H1 (cell line): ENCODE data around the gene GALNTL6. TPM values are rescaled to one million over a fixed set of nuclear protein-coding genes. Genes with fewer than 3 reads are reported as not detected.

Experiments used
- CTCF ChIA-PET: fragments of 300-600 bp; sonication (Branson Sonifier 250); formaldehyde crosslinking; loops from one replicate; lab custom pipeline; 2021; ENCODE audit not compliant: partially characterized antibody; lab: Charles Lee
- POLR2A ChIA-PET: fragments of 300-600 bp; sonication (Branson Sonifier 250); formaldehyde crosslinking; loops from one replicate; lab custom pipeline; 2021; ENCODE audit warnings: inconsistent platforms; ENCODE audit not compliant: partially characterized antibody; lab: Charles Lee
- DNase-seq, 2 experiments: peaks; one replicate each; pipeline versions ENCODE4 v3.0.0 to v3.0.0-alpha.2; 2010 to 2022; ENCODE audit warnings: low spot score in 2 of 2, low read depth in 1 of 2, mixed read lengths in 1 of 2
- FAIRE-seq: peaks from 2 replicates; lab custom pipeline; 2011; peaks lifted over from hg19 to GRCh38; lab: Jason Lieb, UNC
- H2AFZ ChIP-seq: 2 replicates; pipeline ENCODE4 v1.8.1; 2012; ENCODE audit warnings: low read length, inconsistent platforms
- H2AK5ac ChIP-seq: 2 replicates; pipeline ENCODE4 v1.6.1; 2013; ENCODE audit warnings: low read depth, low read length
- H2BK120ac ChIP-seq: replicated peaks from 2 replicates; pipeline ENCODE3; 2013; ENCODE audit warnings: low read depth, low read length, inconsistent platforms
- H2BK12ac ChIP-seq: 2 replicates; pipeline ENCODE4 v1.6.1; 2013; ENCODE audit warnings: low read depth, low read length
- H2BK15ac ChIP-seq: 2 replicates; pipeline ENCODE4 v1.6.1; 2013; ENCODE audit warnings: low read length
- H2BK20ac ChIP-seq: 2 replicates; pipeline ENCODE4 v1.6.1; 2013; ENCODE audit warnings: low read length
- H2BK5ac ChIP-seq: 2 replicates; pipeline ENCODE4 v1.6.1; 2013; ENCODE audit warnings: low read depth, low read length
- H3K14ac ChIP-seq: 2 replicates; pipeline ENCODE4 v1.6.1; 2013; ENCODE audit warnings: inconsistent platforms; ENCODE audit not compliant: insufficient read length
- H3K18ac ChIP-seq: 2 replicates; pipeline ENCODE4 v1.6.1; 2013; ENCODE audit warnings: low read length; ENCODE audit errors: extremely low read depth
- H3K23ac ChIP-seq: 2 replicates; pipeline ENCODE4 v1.6.1; 2013; ENCODE audit warnings: inconsistent platforms; ENCODE audit not compliant: insufficient read length
- H3K23me2 ChIP-seq: 2 replicates; pipeline ENCODE4 v1.6.1; 2013; ENCODE audit warnings: low read depth, low read length
- H3K27ac ChIP-seq: 2 replicates; pipeline ENCODE4 v1.6.1; 2011; ENCODE audit warnings: low read depth, low read length, inconsistent platforms
- H3K27me3 ChIP-seq, 4 experiments: replicated peaks in 1 of 4; 1 replicate in 1 of 4; 2 replicates in 3 of 4; pipeline versions ENCODE4 v1.6.1 to v1.8.1; 2011 to 2013; ENCODE audit warnings: low read length in 3 of 4, mild to moderate bottlenecking in 3 of 4, inconsistent platforms in 2 of 4, mixed read lengths in 2 of 4, moderate library complexity in 1 of 4; ENCODE audit not compliant: control insufficient read depth in 3 of 4, insufficient read depth in 3 of 4; ENCODE audit errors: extremely low read depth in 1 of 4
- H3K36me3 ChIP-seq, 4 experiments: 2 replicates each; pipeline versions ENCODE4 v1.6.1 to v1.8.1; 2011 to 2013; ENCODE audit warnings: mild to moderate bottlenecking in 4 of 4, low read length in 3 of 4, moderate library complexity in 2 of 4, control low read depth in 1 of 4, inconsistent platforms in 1 of 4; ENCODE audit not compliant: insufficient read depth in 4 of 4, control insufficient read depth in 2 of 4
- H3K4ac ChIP-seq: replicated peaks from 2 replicates; pipeline ENCODE3; 2013; ENCODE audit warnings: low read length, low read depth, mixed read lengths, inconsistent platforms; ENCODE audit not compliant: insufficient read length
- H3K4me1 ChIP-seq, 4 experiments: replicated peaks in 1 of 4; 1 replicate in 1 of 4; 2 replicates in 3 of 4; pipeline versions ENCODE4 v1.6.1 to v1.8.1; 2011 to 2013; ENCODE audit warnings: low read length in 3 of 4, inconsistent platforms in 2 of 4, mixed read lengths in 1 of 4; ENCODE audit not compliant: insufficient read depth in 4 of 4, control insufficient read depth in 3 of 4
- H3K4me2 ChIP-seq, 2 experiments: 2 replicates each; pipeline versions ENCODE4 v1.6.1 to v1.8.1; 2011 to 2013; ENCODE audit warnings: low read depth in 2 of 2, low read length in 2 of 2, control low read depth in 1 of 2, inconsistent platforms in 1 of 2, mild to moderate bottlenecking in 1 of 2; ENCODE audit not compliant: insufficient read depth in 1 of 2
- H3K4me3 ChIP-seq, 4 experiments: fragments of 200-600, 300-600 bp in 1 of 4; sonication (generic), shearing (Covaris generic), sonication (Bioruptor Twin) in 1 of 4; 2 replicates each; pipeline versions ENCODE4 v1.5.1 to v1.8.1; 2011 to 2016; ENCODE audit warnings: low read length in 4 of 4, low read depth in 3 of 4, control low read depth in 2 of 4, inconsistent platforms in 2 of 4, mild to moderate bottlenecking in 2 of 4, mixed read lengths in 1 of 4, moderate library complexity in 1 of 4; ENCODE audit not compliant: insufficient read depth in 2 of 4; ENCODE audit errors: extremely low read depth in 1 of 4
- H3K56ac ChIP-seq: replicated peaks from 2 replicates; pipeline ENCODE3; 2013; ENCODE audit warnings: low read depth, mild to moderate bottlenecking, mixed read lengths, low read length, inconsistent platforms; ENCODE audit not compliant: insufficient read length
- H3K79me1 ChIP-seq: 2 replicates; pipeline ENCODE4 v1.6.1; 2013; ENCODE audit warnings: low read depth, low read length, control low read depth
- H3K79me2 ChIP-seq, 2 experiments: 2 replicates each; pipeline versions ENCODE4 v1.6.1 to v1.8.1; 2012 to 2013; ENCODE audit warnings: low read length in 2 of 2, mild to moderate bottlenecking in 2 of 2, inconsistent platforms in 1 of 2; ENCODE audit not compliant: insufficient read depth in 2 of 2, control insufficient read depth in 1 of 2
- H3K9ac ChIP-seq, 4 experiments: replicated peaks in 1 of 4; 1 replicate in 1 of 4; 2 replicates in 3 of 4; pipeline versions ENCODE4 v1.6.1 to v1.8.1; 2011 to 2013; ENCODE audit warnings: low read depth in 3 of 4, low read length in 3 of 4, control low read depth in 2 of 4, mild to moderate bottlenecking in 2 of 4, moderate library complexity in 2 of 4, inconsistent platforms in 1 of 4; ENCODE audit errors: extremely low read depth in 1 of 4
- H3K9me3 ChIP-seq, 2 experiments: 2 replicates each; pipeline versions ENCODE4 v1.6.1 to v1.8.1; 2012 to 2013; ENCODE audit warnings: mild to moderate bottlenecking in 2 of 2, moderate library complexity in 2 of 2, control low read depth in 1 of 2, inconsistent platforms in 1 of 2, low read depth in 1 of 2, low read length in 1 of 2, mixed read lengths in 1 of 2; ENCODE audit not compliant: insufficient read depth in 2 of 2
- H4K20me1 ChIP-seq, 2 experiments: replicated peaks in 1 of 2; 2 replicates each; pipeline versions ENCODE3 to v1.8.1; 2011 to 2013; ENCODE audit warnings: inconsistent platforms in 2 of 2, low read length in 2 of 2, mild to moderate bottlenecking in 1 of 2; ENCODE audit not compliant: insufficient read depth in 2 of 2, control insufficient read depth in 1 of 2
- H4K5ac ChIP-seq: 2 replicates; pipeline ENCODE4 v1.6.1; 2013; ENCODE audit warnings: low read length, low read depth, mixed read lengths, inconsistent platforms; ENCODE audit not compliant: insufficient read length
- H4K8ac ChIP-seq: 2 replicates; pipeline ENCODE4 v1.8.0; 2013; ENCODE audit warnings: mild to moderate bottlenecking, moderate library complexity, low read length, inconsistent platforms; ENCODE audit not compliant: insufficient read depth; ENCODE audit errors: extremely low read depth
- H4K91ac ChIP-seq: replicated peaks from 2 replicates; pipeline ENCODE3; 2013; ENCODE audit warnings: low read length, mixed read lengths, inconsistent platforms; ENCODE audit not compliant: insufficient read length
- ASH2L ChIP-seq: fragments of 200-600, 300-600 bp; sonication (generic); IDR thresholded peaks from one replicate; pipeline ENCODE4 v1.7.1; 2017; ENCODE audit warnings: low read length
- CEBPB ChIP-seq: IDR thresholded peaks from 2 replicates; pipeline ENCODE4 v1.6.1; 2012; ENCODE audit warnings: low read depth, low read length
- CHD2 ChIP-seq: IDR thresholded peaks from 2 replicates; pipeline ENCODE4 v1.6.1; 2012; ENCODE audit warnings: low read length, improper control_type of control experiment
- E2F6 ChIP-seq: IDR thresholded peaks from 2 replicates; pipeline ENCODE4 v1.6.1; 2012; ENCODE audit warnings: inconsistent platforms
- GABPA ChIP-seq: IDR thresholded peaks from 2 replicates; pipeline ENCODE4 v1.6.1; 2011; ENCODE audit warnings: mild to moderate bottlenecking, low read length, moderate library complexity, borderline replicate concordance; ENCODE audit not compliant: insufficient read depth
- MAFK ChIP-seq: IDR thresholded peaks from 2 replicates; pipeline ENCODE4 v1.6.1; 2012; ENCODE audit warnings: low read depth, mild to moderate bottlenecking, improper control_type of control experiment, low read length
- MAX ChIP-seq: IDR thresholded peaks from 2 replicates; pipeline ENCODE4 v1.6.1; 2012; ENCODE audit warnings: inconsistent platforms
- RFX5 ChIP-seq: IDR thresholded peaks from 2 replicates; pipeline ENCODE4 v1.6.1; 2011; ENCODE audit warnings: low read depth, low read length, improper control_type of control experiment, borderline replicate concordance
- SIN3A ChIP-seq, 2 experiments: IDR thresholded peaks in 1 of 2; conservative IDR thresholded peaks in 1 of 2; 2 replicates each; pipeline ENCODE4 v1.6.1; 2011 to 2012; ENCODE audit warnings: low read length in 2 of 2, improper control_type of control experiment in 1 of 2, low read depth in 1 of 2, mild to moderate bottlenecking in 1 of 2
- SUZ12 ChIP-seq: fragments of 200-600 bp; sonication (generic); IDR thresholded peaks from 2 replicates; pipeline ENCODE4 v1.6.1; 2012; ENCODE audit warnings: mild to moderate bottlenecking, inconsistent platforms, low read length, moderate library complexity, mixed read lengths
- TAF1 ChIP-seq: IDR thresholded peaks from 2 replicates; pipeline ENCODE4 v1.6.1; 2011; ENCODE audit warnings: mild to moderate bottlenecking, low read depth, low read length
- TCF12 ChIP-seq: IDR thresholded peaks from 2 replicates; pipeline ENCODE4 v1.6.1; 2011; ENCODE audit warnings: low read depth, mild to moderate bottlenecking, low read length
- WGBS, 2 experiments: shearing (Covaris generic) in 1 of 2; methylation state at CpG; one replicate each; pipeline versions ENCODE4 v1.1.6 to v1.1.7; 2013 to 2015; ENCODE audit warnings: low lambda C conversion rate in 2 of 2, mixed read lengths in 2 of 2, inconsistent platforms in 1 of 2, low coverage in 1 of 2, missing lambda C conversion rate in 1 of 2; ENCODE audit not compliant: insufficient replicate concordance in 2 of 2, insufficient coverage in 1 of 2, insufficient read length in 1 of 2; ENCODE audit errors: extremely low coverage in 1 of 2, missing lambda C conversion rate in 1 of 2; 5-methylcytosine and 5-hydroxymethylcytosine counted together
- polyA plus RNA-seq, 7 experiments: library from polyadenylated mRNA; depleted of rRNA in 3 of 7; stranded (reverse) in 5 of 7; unstranded in 2 of 7; fragments of >200 nt in 5 of 7; fragments of 200-250 nt in 2 of 7; gene quantifications; 1 replicate in 5 of 7; 2 replicates in 1 of 7; 4 replicates in 1 of 7; pipeline versions ENCODE4 v1.2.1 to v1.2.3, GENCODE V29; 2011 to 2013; ENCODE audit warnings: missing spikeins in 2 of 7, mixed read lengths in 2 of 7
- total RNA-seq: library from RNA; stranded (reverse); fragmentation: NEBNext Ultra II Directional; extraction: Animal tissue kit (Norgen Biotek cat#: 25700); gene quantifications from 2 replicates; pipeline ENCODE4 v1.2.1, GENCODE V29; 2021

GALNTL6 gene
- total and polyA plus RNA-seq, 2 of the 8 experiments (the other 6 are each of a cell fraction or from before 2014, with no cell fraction given): 0.03 to 0.32 TPM

GRCh38 chr4:172207258-172207657 lies 394.1 kb downstream of the GALNTL6 start:
- Histone ChIP-seq H3K23me2 (no peaks in the 10 kb centered on the region), H3K79me2 (no peaks in the 10 kb centered on the region), H4K20me1 (no peaks in the 10 kb centered on the region), H4K8ac (no peak overlapping the region), H4K91ac (no peak overlapping the region), H3K79me1 (no peaks in the 10 kb centered on the region), H2BK15ac (no peak overlapping the region), H2BK20ac (no peak overlapping the region), H3K27ac (no peak overlapping the region), H2AK5ac (no peak overlapping the region), H2AFZ (peak overlapping the region; percentile 21; the same call in 1 of the 2 replicates), H2BK12ac (no peak overlapping the region), H3K23ac (no peak overlapping the region), H3K4me3 (no peak overlapping the region), H3K14ac (no peak overlapping the region), H3K4ac (no peak overlapping the region), H3K27me3 (no peaks in the 10 kb centered on the region), H3K9ac (no peak overlapping the region), H3K36me3 (no peaks in the 10 kb centered on the region), H4K5ac (no peak overlapping the region), H3K4me1 (no peaks in the 10 kb centered on the region), H2BK120ac (no peak overlapping the region), H3K18ac (no peak overlapping the region), H3K9me3 (no peaks in the 10 kb centered on the region), H2BK5ac (no peak overlapping the region), H3K56ac (no peak overlapping the region), H3K4me2 (no peak overlapping the region)
- CTCF ChIA-PET: no interaction called here
- FAIRE-seq: no peak
- 92% methylated on average over 3 of the region's 3 CpGs; no CpG with 5 or more reads in 1 of the 2 experiments for WGBS, 2 experiments
- no peak for DNase-seq
- POLR2A ChIA-PET: no interaction called here
- TF ChIP-seq ASH2L (no peak), MAX (no peak), CEBPB (no peak), CHD2 (no peak), SIN3A (conservative IDR thresholded peaks at IDR 0.05 in 1 of 2, IDR thresholded peaks at IDR 0.05 in 1 of 2; ENCODE audit: low read depth in 1 of 2, low read length in 2 of 2) (no peak), TCF12 (no peak), SUZ12 (no peak), TAF1 (no peak), E2F6 (no peak), GABPA (no peak), RFX5 (no peak), MAFK (no peak)
